ENCODE results near the gene INPP1.

GRCh38 chr2:190366248-190366753, 22.9 kb downstream of the INPP1 start:
- TF ChIP-seq, protein P1, sequence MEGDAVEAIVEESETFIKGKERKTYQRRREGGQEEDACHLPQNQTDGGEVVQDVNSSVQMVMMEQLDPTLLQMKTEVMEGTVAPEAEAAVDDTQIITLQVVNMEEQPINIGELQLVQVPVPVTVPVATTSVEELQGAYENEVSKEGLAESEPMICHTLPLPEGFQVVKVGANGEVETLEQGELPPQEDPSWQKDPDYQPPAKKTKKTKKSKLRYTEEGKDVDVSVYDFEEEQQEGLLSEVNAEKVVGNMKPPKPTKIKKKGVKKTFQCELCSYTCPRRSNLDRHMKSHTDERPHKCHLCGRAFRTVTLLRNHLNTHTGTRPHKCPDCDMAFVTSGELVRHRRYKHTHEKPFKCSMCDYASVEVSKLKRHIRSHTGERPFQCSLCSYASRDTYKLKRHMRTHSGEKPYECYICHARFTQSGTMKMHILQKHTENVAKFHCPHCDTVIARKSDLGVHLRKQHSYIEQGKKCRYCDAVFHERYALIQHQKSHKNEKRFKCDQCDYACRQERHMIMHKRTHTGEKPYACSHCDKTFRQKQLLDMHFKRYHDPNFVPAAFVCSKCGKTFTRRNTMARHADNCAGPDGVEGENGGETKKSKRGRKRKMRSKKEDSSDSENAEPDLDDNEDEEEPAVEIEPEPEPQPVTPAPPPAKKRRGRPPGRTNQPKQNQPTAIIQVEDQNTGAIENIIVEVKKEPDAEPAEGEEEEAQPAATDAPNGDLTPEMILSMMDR (conservative IDR thresholded peaks at IDR 0.05 in 1 of 2, IDR thresholded peaks at IDR 0.05 in 1 of 2; ENCODE audit: extremely low read depth in 1 of 2, insufficient read depth in 1 of 2, low read depth in 1 of 2, low read length in 2 of 2), result no peak
- TF ChIP-seq EZH2 (IDR thresholded peaks at IDR 0.05; ENCODE audit: borderline replicate concordance, low read length), result no peak

Measured in mammary epithelial cell (primary cell).